Measurements from ENCODE around the gene DCAF11. TPM values are rescaled to one million over a fixed set of nuclear protein-coding genes. Genes with fewer than 3 reads are reported as not detected.

Gene DCAF11
- total RNA-seq, 1 donor from 2014 or later, result 48.2 TPM

DNA sequence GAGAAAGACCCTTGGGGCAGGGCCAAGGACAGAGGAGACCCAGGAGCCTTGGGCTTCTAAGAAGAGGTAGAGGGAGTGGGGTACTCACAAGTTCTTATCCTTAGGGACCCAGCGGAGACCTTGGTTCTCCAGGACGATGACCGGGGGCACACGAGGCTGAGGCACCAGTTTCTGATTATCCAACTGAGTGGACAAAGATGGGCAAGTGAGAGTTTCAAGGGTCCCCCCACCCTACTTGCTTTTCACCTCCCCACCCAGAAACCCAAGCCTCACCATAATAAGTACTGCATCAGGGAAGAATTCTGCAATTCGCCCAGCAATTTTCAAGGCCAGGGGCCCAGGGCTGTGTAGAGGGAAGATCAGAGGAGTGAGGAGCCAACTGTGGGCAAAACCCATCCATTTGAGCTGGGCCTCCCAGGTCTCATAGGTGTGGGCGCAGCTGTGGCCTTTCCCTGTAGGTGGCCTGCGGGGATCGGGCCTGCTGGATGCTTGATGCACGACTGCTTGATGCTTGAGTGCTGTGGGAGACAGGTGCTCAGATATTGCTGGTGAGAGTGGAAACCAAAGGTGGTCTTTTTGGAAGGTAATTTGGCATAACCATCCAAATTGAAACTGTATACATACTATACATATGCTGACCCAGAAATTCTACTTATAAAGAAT lies 24.8 kb downstream of the DCAF11 start:
- no peak for ATAC-seq

GRCh38 chr14:24141097-24141880 lies 26.7 kb downstream of the DCAF11 start, which contains the start of gene EMC9:
TSS of gene EMC9 (minus strand) at chr14:24141591. CDS start at chr14:24141304, 287 bp downstream.
- peak; percentile 92 for ATAC-seq

- no peak for ATAC-seq
These were observed 28.9 kb downstream of the DCAF11 start for GRCh38 chr14:24143511-24143910.

DNA sequence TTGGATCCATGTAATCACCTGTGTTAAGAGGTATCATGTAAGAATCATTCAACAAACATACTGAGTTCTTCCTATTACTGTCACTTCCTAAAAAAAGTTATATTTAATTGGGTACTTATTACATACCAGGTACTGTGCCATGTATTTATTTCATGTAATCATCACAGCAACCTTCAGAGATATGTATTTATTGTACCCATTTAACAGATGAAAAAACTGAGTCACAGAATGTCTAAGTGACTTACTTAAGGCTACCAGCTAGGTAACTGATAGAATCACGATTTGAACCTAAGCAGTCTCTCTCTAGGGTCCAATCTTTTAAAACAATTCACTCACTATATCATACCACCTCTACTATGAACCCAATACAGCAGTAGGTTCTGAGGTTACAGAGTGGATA lies 29.9 kb downstream of the DCAF11 start:
- ATAC-seq, result no peak

GRCh38 chr14:24145219-24145618 lies 30.6 kb downstream of the DCAF11 start:
- no peak for ATAC-seq

- no peak for ATAC-seq
These were observed 31.3 kb downstream of the DCAF11 start for GRCh38 chr14:24145690-24146452.

DNA sequence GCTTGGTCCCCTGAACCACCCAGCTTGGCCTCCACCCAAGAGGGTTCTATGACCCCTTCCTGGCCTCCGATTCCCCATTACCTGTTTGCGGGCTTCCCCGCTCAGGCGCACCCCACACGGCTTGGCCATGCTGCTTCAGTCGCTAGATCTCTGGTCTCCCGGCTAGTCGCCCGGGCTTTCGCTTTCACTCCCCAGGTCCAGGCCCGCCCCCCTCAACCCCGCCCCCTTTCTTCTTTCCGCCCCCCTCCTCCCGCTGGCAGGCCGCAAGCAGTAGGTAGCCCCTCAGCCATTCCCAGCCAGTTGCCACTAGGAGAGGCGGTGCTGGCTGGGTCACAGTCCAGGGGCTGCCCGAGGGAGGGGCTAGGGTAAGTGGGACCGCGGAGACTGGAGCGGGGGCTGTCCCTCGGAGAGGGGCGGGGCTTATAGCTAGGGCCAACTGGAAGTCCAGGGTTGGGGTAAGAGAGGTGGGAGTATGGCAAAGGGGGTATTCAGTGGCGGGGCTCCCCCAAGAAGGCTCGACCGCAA lies 31.9 kb downstream of the DCAF11 start, which contains the start of gene PSME2:
Gene PSME2, minus strand, starts transcription at position 158 of the 525 bp plus-strand sequence. Its CDS starts 29 bp downstream, at position 129.
- peak; percentile 82 for ATAC-seq

- ATAC-seq, result peak; percentile 94
These were observed 32.6 kb downstream of the DCAF11 start, which contains the start of gene RNF31 for GRCh38 chr14:24146978-24147760. TSS of gene RNF31 (plus strand) at chr14:24147498. CDS start at chr14:24147699, 201 bp downstream.

GRCh38 chr14:24147761-24148428 lies 33.3 kb downstream of the DCAF11 start:
- peak; percentile 1 for ATAC-seq

- no peak for ATAC-seq
These were observed 34.9 kb downstream of the DCAF11 start for GRCh38 chr14:24149302-24149969.

GRCh38 chr14:24150061-24150460 lies 35.5 kb downstream of the DCAF11 start:
- ATAC-seq, result no peak

GRCh38 chr14:24150567-24150966 lies 36.0 kb downstream of the DCAF11 start:
- no peak for ATAC-seq

- no peak for ATAC-seq
These were observed 36.4 kb downstream of the DCAF11 start for GRCh38 chr14:24150993-24151392.

- no peak for ATAC-seq
These were observed 37.0 kb downstream of the DCAF11 start for GRCh38 chr14:24151404-24152080.

GRCh38 chr14:24155100-24155499 lies 40.5 kb downstream of the DCAF11 start:
- no peak for ATAC-seq

DNA sequence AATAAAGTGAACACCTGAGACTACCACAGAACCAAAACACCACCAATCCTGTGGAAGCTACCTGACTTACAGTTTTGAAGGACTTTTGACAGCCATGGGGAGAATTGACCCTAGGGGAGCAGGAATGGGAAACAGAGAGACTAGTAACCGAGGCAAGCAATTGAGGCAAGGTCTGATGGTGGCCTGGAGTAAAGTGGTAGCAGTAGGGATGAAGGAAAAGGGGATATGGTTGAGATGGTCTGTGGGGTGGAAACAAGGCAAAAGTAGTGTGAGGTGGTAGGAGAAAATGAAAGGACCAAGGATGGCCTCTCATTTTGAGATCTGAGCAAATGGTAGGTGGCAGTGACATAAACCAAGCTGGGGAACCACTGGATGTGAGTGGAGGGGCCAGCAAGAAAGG lies 42.3 kb downstream of the DCAF11 start:
- ATAC-seq, result no peak

DNA sequence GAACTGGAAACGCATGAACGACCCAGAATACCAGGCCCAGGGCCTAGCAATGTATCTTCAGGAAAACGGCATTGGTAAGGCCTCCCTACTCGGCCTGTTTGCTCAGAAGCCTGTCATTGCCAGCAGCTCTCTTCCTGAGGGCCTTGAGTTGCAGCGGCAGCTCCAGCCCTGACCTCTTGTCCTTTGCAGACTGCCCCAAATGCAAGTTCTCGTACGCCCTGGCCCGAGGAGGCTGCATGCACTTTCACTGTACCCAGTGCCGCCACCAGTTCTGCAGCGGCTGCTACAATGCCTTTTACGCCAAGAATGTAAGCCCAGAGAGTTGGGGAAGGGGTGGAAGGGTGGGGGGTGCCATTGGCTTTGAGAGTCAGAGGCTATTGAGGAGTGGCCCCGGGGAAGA lies 42.8 kb downstream of the DCAF11 start:
- ATAC-seq, result no peak

DNA sequence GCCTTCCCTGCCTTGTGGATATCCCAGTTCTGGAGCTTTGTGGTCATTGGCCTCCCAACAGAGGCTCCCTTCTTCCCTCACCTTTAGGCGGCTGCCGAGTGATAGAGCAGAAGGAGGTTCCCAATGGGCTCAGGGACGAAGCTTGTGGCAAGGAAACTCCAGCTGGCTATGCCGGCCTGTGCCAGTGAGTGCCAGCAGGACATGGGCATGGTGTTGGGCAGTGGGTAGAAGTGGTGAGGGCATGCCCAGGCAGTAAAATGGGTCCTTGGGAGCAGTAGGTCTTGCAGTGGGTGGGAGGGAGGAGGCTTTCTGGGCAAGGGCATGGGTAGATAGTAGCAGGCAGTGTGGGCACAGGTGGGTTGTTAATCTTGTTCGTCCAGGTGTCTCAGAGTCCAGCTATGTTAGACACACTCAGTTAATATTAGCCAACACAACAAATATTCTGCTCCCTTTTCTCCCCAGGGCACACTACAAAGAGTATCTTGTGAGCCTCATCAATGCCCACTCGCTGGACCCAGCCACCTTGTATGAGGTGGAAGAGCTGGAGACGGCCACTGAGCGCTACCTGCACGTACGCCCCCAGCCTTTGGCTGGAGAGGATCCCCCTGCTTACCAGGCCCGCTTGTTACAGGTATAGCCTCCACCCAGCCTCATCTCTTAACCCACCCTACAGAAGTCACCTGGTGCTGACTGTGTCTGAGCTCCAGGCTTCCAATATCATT lies 45.4 kb downstream of the DCAF11 start:
- no peak for ATAC-seq

GRCh38 chr14:24160499-24160849 lies 45.9 kb downstream of the DCAF11 start:
- ATAC-seq, result peak; percentile 1

All from esophagus mucosa (tissue), 1 donor.